GM04503 (cell line): ENCODE results near the gene MAGI1.
A peak's percentile ranks its signal among the peaks of the same experiment; 100 is the strongest.
"Not testable (repeated sequence)": the region's sequence is repeated elsewhere in the genome, so short reads cannot be mapped to it uniquely, and the experiment has no call there.

Experiments used
- DNase-seq: peaks from one replicate; pipeline ENCODE4 v3.0.0-alpha.2; 2012; ENCODE audit warnings: low read depth

MAGI1 gene

DNA sequence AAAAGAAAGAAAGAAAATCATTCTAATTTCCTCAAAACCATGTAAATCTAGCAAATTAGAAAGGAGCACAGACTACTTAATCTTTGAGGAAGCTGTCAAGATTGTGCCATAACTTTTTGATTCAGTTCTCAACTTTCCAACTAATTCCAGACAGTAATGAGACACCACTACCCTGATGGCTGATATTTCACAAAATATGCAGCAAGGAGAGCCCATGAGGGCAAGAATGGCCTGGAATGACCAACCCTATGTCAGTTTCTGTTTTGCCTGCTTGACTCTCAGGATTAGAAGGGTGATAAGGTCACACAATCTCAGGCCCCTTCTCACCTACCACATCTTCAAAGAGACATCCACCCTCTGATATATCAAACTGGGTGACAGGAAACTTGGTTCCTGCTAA, 134.7 kb downstream of the MAGI1 start:
- no peak for DNase-seq

DNA sequence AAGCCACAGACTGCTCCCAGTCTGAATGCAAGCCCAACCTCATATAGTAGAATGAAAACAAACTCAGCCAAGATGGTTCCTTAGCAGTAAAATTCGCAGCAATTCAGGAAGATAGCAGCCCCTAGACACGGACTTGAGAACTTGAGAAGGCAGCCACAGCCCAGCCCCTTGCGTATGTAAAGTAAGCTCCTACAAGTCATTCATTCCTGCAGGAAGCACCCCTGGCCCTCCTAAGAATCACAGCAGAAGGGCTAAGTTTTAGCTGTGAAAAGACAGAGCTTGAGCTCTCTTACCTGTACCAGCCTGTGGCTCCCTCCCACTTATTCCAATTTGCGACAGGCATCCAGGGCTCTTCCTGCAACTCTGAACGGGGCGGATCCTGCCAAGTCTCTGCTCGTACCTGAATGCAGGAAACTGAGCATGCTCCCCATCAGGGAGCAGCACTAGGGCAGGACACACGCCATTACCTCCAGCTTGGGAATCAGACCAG, 136.4 kb downstream of the MAGI1 start:
- DNase-seq: no peak

DNA sequence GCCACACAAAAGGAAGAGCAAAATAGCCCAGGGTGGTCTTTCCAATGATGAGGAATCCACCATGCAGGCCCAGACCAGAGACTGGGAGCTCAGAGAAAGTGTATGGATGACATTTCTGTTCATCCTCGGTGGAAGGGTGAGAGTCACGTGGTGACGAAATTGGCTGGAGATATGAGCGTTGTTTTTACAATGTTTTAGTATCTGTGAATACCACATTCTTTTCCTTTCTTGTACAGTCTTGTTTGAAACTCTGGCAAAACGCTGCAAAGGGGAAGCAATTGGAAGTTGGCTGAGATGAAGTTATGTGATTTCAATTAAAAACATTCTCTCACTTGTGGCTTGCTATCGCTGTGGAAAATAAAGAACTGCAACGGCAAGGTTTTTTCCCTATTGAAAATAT, 137.5 kb downstream of the MAGI1 start:
- no peak for DNase-seq

DNA sequence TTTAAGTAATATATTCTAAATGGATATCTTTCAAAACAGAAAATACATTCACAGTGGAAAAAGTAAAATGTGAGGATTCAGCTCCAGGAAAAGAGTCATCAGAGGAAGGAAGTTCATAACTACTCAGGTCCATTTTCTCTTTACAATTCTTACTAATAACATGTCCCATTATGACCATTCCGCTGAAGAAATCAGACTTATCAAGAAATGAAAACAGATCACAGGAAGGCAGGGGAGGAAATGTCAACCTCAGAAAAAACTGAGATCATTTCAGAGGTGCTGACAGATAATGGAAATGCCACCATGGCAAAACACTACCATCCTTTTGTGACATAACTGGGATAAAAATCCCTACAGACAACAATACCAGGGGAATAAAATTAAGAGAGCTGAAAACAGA, 139.5 kb downstream of the MAGI1 start:
- no peak for DNase-seq

DNA sequence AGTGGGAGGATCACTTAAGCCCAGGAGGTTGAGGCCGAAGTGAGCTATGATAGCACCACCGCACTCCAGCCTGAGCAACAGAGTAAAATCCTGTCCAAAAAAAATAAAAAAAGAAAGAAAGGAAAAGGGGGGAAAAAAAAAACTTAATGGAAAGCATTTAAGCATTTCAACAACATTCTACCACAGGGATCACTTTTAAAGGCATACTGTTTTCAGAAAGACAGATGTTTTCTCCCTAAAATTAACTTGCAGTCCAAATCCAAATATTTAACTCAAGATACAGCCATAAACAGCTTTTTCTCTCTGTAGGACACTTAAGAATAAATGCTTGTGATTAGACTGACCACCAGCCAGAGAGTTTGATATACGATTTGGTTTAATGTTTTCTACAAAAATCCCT, 141.0 kb downstream of the MAGI1 start:
- no peak for DNase-seq

DNA sequence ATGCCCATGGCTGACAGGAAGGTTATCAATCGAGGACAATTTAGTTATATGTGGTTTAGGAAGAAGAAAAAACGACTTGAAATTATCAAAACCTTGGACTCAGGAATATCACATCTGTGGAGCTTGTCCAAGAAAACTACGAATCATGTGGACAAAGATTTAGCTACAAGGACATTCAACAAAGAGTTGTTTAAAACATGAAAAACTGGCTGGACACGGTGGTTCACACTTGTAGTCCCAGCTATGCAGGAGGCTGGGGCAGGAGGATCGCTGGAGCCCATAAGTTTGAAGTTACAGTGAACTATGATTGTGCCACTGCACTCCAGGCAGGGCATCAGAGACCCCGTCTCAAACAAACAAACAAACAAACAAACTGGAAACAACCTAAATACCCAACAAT, 142.4 kb downstream of the MAGI1 start:
- DNase-seq: no peak

DNA sequence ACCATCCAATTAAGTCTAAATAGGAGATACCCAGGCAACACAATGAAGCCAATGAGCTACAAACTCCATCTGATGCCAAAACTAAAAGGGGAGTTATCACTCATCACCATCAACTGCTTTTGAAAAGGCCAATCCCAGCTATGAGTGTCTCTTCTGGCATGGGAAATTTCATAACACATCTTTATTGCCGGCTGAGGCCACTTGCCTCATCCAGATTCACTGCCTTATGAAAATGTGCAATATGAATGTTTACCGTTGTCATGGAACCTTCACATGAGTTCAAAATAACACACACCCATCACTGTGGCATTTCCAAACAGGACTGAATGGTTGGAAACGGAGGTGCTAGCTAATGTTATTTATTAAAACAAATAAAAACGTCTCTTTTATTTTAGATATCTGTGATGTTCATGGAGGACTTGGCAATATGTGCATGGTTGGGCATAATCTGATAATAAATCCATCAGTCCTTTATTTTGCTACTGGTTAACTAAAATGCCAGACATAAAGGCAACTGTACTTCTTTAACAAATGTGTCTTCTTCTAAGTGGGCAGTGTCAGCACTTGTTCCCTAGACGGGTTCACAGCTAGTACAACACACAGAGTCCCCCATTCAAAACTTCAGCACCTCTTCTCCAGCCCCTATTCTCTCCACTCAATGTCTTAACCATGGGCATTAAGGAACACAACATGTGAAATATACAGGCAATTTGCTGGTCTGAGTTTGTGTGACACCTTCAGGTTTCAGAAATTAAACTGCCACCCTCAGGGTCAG, 143.9 kb downstream of the MAGI1 start:
- DNase-seq: peak; percentile 87

DNA sequence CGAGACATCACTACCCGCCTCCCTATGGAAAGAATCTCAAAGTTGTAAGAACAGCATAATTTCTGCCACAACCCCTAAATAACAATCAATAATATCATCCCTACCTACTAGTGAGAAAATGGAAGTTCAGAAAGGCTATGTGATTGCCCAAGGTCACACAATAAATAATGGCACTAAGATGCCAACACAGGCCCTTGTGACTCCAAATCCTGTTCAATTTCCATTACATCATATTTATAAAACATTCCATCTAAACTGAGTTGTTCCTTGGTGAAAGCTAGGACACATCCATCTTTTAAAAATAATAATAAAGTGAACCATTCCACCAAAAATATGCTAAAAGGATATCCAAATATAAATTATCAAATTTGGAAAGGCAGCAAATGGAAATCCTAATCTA, 144.6 kb downstream of the MAGI1 start:
- DNase-seq: no peak

DNA sequence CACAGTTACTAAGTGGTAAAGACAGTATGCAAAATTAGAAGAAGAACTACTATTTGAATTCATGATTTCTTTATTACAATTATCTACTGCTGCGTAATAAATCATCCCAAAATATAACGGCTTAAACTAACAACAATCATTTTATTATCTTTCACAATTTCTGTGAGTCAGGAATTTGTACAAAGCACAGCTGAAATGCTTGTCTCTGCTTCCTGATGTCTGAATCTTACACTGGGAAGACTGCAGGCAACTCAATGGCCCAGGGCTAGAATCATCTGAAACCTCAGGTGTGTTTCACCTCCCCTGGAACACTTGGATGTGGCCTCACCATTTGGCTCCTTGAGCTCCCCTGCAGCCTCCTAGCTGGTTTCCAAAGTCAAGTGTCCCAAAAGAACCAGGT, 145.1 kb downstream of the MAGI1 start:
- no peak for DNase-seq

DNA sequence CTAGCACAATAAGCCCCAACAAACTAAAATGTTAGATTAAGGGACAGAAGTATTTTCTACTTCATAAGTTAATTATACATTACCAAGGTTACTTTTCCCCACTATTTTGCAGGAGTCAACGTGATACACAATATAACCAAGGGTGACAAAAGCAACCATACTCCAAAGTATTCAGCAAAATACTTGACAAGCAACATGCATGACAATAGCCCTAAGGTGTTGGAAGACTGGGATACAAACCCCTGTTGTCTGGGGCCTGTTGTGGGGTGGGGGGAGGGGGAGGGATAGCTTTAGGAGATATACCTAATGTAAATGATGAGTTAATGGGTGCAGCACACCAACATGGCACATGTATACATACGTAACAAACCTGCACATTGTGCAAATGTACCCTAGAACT, 147.2 kb downstream of the MAGI1 start:
- not testable (repeated sequence) for DNase-seq

DNA sequence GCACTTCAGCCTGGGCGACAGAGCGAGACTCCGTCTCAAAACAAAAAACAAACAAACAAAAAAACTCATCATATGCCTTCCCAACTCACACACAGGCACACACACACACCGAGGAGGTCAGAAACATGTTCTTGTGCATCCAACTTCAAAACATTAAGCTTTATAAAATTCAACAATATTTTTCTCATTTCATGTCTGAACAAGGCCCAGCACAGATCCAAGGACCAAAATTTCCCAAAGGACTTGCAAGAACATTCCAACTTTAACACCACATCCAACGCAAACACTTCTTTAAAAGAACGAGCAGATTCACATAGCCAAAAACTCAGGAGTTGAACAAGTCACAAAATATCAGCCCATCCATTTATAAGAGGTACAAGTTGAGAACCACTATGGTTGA, 148.4 kb downstream of the MAGI1 start:
- DNase-seq: no peak

DNA sequence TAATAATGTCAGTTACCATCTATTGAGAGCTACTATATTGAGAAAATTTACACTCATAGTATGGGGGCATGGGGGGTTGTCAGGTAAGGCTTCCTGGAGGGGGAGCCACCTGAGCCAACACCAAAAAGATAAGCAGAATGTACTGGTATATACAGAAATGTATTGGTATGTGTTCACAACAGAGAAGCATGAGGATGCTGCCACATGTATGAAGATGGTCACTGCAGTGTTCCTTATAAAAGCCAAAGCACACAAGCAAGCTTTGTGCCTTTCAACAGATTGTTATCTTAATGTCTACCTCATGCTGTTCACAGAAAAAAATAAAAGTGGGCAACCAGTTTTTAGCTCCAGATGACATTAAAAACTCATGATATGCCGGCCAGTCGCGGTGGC, 149.0 kb downstream of the MAGI1 start:
- DNase-seq: no peak

DNA sequence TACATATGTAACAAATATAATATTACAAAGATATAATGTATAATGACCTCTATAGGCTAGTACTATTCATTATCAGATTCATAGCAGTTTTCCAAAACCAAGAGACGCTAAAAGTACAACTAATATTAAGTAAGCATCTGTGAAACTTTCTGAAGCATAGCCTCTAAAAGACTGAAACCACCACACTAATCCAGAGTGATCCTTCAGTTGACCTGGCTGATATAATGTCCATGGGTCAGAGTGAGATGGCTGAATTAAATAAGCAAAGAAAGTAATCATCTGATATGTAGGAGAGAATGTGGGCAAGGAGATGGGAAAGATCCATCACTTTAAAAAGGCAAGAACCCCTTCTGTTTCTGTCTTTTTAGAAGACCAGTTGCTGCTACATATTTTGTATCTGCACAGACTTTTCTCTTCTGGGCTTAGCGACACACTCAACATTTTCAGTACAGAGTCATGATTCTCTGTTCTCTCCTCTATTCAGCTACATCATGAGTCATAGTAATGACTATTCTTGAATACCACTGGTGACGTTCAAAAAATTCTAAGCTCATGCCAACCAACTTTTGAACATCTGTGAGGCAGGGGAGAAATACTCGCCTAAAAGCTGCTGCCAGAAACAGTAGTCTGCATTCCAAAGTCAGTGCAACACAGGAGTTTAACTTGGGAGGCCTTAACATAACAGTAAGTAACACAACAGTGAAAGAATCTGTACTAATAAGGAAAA, 149.6 kb downstream of the MAGI1 start:
- DNase-seq: peak; percentile 96

DNA sequence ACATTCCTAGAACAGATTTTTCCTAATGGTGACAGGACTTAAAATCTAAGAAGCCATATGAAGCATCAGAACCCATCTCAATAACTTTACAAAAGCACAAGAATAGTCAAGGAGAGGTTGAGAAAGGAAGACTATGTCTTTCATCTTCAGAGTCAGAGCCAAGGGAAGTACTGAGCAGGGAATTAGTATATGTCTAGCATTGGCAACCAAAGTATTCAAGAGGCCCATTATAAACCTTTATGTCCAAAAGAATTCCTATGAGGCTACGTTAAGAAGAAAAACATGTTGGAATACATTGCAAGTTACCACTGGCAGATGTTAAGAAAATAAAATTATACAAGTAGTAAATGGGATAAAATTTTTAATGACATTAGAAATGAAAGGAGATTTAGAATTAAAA, 150.5 kb downstream of the MAGI1 start:
- DNase-seq: no peak

DNA sequence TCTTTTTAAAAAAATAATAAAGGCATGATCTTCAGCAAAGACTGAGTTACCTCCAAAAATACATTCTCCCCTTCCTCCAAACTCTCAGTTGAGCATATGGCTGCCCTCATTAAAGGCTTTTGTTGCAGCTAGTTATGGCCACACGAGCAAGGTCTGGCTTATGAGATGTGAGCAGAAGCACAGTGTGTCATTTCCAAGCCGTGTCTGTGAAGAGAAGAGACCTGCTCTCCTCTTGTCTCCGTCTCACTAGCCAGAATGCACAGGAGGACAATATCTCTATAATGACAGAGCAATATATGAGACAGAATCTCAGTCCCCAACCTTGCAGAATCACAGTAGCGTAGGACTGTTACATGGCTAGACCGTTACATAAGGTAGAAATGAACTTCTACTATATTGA, 152.3 kb downstream of the MAGI1 start:
- no peak for DNase-seq

DNA sequence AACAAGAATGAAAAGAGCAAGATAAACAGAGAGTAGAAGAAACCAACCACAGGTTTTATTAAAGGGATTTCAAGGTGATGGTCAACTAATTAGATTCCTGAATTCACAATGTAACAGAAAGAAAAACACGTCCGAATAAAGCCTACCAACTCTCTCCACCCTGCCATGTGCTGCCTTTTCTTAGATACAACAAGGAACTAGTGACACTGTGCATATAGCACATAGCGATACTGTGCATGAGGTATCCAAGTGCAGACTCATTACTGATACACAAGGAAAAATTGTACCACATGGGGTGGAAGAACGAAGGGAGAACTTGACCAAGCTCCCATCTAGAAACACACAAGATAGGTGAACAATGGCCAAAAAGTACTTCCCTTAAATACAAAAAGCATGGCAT, 154.6 kb downstream of the MAGI1 start:
- no peak for DNase-seq

DNA sequence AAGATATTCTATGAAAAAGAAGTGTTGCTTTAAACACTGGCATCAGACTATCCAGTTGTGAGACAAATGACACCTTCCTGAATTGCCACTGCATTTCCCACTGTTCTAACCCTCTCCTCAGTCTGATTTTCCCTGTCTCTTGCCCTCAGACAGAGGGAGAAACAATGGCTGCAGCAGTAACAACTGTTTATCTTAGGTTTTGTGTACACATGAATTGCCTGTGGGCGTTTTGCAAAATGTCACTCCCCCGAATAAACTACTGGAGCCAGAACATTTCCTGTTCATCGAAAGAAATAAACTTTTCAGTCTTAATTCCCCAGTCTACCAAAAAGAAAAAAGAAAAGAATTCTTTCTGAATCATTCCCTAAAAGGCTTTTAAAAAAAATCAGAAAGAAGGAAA, 155.1 kb downstream of the MAGI1 start:
- no peak for DNase-seq

DNA sequence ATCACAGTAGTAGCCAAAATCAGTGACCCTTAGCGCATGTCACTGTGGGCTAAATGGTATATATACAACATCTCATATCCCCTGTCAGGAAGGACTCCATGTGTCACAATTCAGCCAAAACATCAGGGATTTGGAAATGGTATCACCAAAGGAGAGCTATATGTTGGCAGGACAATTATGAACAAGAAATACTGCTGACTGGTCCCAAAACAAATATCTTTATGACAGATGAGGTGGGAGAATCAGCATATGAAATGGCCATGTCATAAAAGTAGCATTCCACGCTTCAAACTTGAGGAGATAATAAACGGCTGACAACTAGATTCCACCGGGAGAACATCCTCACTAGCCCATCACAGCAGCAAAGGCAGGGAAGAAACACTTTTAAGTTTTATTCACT, 158.4 kb downstream of the MAGI1 start:
- no peak for DNase-seq

DNA sequence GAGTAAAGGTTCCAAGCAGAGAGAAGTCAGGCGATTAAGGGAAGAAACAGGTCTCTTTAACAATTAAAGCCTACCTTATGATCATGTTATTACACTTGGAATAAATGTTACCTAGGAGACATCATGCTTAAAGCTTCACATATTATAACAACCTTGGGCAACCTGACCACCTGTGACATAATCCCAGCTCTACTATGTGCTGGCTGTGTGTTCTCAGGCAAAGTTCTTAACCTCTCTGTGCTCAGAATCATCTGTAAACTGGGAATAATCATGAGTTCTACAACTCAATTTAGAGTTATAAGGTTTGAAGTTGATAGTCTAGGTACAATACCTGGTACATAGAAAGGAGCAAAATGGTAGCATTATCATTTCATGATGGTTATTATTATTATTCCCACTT, 159.3 kb downstream of the MAGI1 start:
- no peak for DNase-seq

DNA sequence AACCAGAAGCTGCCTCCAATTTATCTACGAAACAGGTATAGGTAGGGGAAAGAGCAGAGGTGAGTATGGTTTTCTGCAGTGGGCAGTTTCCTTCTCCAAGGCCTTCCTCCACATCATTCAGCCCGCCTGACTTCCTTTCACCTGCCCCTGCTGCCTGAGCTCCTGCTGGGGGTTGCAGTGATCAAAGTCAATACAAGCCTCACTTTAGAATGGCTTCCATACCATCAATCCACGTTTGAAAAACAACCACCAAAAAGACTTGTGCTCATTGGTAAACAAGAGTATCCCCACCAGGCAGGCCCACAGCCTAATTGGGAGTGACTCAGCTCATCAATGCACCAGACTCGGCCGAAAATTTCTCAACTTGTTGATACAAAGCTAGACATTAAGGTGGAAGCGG, 159.9 kb downstream of the MAGI1 start:
- no peak for DNase-seq

DNA sequence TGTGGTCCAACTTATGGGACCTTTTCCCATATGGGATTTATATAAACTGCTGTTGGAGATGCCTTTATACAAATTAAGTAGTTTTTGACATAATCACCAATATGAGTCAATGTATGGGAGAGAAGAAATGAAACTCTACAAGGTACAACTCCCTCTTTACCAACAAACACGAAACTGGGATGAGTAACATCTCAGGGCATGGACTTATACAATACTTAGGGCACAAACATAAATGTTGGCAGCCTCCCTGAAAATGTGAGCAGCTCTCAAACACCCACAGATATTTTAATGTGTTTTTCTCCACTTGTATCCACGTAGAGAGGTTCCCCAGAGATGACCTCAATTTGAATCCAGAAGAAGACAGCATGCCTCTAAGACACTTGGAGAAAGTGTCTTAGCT, 161.6 kb downstream of the MAGI1 start:
- no peak for DNase-seq

DNA sequence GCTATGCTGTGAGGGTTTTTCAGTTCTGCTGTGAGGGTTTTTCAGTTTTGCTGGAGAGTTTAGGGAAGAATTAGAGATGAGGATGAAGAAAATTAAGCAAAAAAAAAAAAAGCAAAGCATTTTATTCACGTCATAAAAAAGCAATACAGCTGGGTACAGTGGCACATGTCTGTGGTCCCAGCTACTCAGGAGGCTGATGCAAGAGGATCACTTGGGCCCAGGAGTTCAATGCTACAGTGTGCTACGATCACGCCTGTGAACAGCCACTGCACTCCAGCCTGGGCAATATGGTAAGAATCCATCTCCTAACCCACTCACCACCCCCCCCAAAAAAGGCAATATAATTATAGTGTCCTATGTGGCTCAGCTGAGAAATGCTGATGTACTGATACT, 162.7 kb downstream of the MAGI1 start:
- DNase-seq: no peak

DNA sequence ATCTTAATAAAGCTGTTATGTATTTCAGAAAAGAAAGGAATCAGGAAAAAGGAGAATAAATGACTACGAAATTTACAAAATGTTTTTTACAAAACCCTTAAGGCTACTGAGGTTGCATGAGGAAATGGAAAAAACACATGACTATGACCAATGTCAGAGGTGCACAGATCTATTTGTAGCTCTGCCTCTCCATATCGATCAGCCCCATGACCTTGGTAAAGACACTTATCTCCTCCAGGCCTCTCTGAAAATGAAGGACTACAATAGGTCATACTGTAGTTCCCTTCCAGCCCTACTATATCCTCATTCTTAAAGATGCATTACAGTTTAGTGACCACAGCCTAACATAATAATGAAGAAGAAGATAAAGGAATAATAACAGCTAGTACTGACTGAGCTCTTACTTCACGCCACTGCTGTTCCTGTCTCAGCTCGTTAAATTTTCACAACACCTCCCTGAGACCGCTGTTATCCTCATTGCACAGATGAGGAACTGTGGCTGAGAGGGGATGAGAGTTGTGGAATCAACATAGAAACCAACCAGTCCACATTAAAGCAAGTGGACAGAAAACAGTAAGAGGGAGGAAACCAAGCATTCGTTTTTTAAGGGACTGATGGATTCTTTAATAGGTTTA, 163.2 kb downstream of the MAGI1 start:
- DNase-seq: no peak
